ENCODE data around the gene SPIN1. TPM values are rescaled to one million over a fixed set of nuclear protein-coding genes. Genes with fewer than 3 reads are reported as not detected.
A peak's percentile ranks its signal among the peaks of the same experiment; 100 is the strongest.

The SPIN1 gene
- total and polyA plus RNA-seq, 8 donors: 17.8 to 53.4 (median 28.8) TPM

DNA sequence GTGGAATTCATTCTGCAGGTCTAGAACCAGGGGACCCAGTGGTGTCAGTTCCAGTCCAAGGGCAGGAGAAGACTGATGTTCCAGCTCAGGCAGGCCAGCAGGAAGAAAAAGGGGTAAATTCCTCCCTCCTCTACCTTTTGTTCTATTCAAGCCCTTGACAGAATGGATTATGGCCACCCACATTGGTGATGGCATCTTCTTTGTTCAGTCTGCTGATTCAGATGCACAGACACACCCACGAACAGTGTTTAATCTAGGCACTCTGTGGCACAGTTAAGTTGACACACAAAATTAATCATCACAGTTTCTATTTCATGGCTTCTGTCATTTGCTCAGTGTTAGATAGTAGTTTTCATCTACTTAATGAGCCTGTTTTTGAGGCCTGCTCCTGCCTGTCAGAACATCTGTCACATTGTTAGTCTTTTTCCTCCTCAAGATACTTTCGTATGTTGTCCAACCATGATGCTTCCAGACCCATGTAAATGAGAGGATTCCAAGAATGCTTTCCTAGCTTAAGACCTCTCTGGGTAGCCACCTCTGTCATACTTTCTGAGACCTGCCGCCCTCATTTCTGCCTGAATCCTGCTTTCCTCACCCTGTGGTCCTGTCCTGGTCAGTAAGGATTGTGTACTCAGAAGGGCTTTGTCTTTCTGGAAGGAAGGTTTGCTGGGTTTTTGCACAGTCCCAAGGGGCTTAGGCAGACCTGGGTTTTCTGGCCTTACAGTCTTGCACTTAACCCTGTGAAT, 72.5 kb downstream of the SPIN1 start:
- Histone ChIP-seq H3K36me3 (peaks cover 0 to 2% (median 0%) of the 10 kb centered on the region in 3 donors), H3K9me3 (no peaks in the 10 kb centered on the region), H3K4me3 (no peak overlapping the region), H3K27me3 (no peaks in the 10 kb centered on the region), H3K4me1 (peaks cover 0 to 9% (median 5%) of the 10 kb centered on the region in 3 donors), H3K27ac (no peak overlapping the region)
- FAIRE-seq (no peak), DNase-seq (no peak), ATAC-seq (peak in 2 of 4 donors; percentile 19 to 37)
- TF ChIP-seq, protein P1, sequence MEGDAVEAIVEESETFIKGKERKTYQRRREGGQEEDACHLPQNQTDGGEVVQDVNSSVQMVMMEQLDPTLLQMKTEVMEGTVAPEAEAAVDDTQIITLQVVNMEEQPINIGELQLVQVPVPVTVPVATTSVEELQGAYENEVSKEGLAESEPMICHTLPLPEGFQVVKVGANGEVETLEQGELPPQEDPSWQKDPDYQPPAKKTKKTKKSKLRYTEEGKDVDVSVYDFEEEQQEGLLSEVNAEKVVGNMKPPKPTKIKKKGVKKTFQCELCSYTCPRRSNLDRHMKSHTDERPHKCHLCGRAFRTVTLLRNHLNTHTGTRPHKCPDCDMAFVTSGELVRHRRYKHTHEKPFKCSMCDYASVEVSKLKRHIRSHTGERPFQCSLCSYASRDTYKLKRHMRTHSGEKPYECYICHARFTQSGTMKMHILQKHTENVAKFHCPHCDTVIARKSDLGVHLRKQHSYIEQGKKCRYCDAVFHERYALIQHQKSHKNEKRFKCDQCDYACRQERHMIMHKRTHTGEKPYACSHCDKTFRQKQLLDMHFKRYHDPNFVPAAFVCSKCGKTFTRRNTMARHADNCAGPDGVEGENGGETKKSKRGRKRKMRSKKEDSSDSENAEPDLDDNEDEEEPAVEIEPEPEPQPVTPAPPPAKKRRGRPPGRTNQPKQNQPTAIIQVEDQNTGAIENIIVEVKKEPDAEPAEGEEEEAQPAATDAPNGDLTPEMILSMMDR (IDR thresholded peaks at IDR 0.05): no peak
- intact Hi-C loops (cut with DNase I): no loop called here
- WGBS, 2 donors: 83 to 87% methylated on average over 3 of the region's 3 CpGs

DNA sequence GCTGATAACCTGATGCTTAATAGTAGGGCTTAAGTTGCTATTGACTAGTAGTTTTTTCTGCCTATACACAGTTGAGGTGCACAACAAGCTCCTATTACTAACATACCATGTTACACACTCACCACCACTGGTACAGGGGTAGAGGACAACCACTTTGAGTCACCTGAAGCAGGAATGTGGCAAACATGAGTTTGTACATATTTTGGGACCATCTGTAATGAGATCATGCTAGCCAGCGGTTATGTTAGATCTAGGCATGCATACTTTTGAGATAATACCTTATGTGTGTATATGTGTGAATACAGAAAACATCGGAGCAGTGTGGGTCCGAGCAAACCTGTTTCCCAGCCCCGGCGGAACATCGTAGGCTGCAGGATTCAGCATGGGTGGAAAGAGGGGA, 73.9 kb downstream of the SPIN1 start:
- H3K27me3 ChIP-seq: no peaks in the 10 kb centered on the region
- peaks cover 0 to 2% (median 0%) of the 10 kb centered on the region in 3 donors for H3K36me3 ChIP-seq
- 96 to 98% methylated on average over 6 of the region's 6 CpGs for WGBS, 2 donors
- no peak overlapping the region for H3K4me3 ChIP-seq
- H3K4me1 ChIP-seq: peaks cover 0 to 9% (median 5%) of the 10 kb centered on the region in 3 donors
- TF ChIP-seq, protein P1 (IDR thresholded peaks at IDR 0.05): no peak
- intact Hi-C loops (cut with DNase I): no loop called here
- DNase-seq (no peak), FAIRE-seq (no peak), ATAC-seq (no peak)
- no peak overlapping the region for H3K27ac ChIP-seq
- no peaks in the 10 kb centered on the region for H3K9me3 ChIP-seq

DNA sequence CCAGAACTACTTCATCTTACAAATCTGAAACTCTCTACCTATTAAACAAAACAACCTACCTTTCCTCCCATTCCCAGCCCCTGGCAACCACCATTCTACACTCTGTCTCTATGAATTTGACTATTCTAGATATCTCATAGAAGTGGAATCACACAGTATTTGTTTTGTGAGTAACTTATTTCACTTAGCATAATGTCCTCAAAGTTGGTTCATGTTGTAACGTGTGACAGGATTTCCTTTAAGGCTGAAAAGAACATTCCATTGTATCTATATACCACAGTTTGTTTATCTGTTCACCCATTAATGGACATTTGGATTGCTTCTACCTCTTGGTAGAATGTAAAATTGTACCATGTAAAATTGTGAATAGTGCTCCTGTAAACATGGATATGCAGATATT, 76.6 kb downstream of the SPIN1 start:
- 85 to 86% methylated on average over 1 of the region's 1 CpG for WGBS, 2 donors
- H3K27ac ChIP-seq: no peak overlapping the region
- TF ChIP-seq, protein P1 (IDR thresholded peaks at IDR 0.05): no peak
- H3K4me1 ChIP-seq: peaks cover 0 to 9% (median 5%) of the 10 kb centered on the region in 3 donors
- no peaks in the 10 kb centered on the region for H3K36me3 ChIP-seq
- FAIRE-seq: no peak
- intact Hi-C loops (cut with DNase I): no loop called here
- no peak for ATAC-seq
- no peak for DNase-seq
- H3K4me3 ChIP-seq: no peak overlapping the region
- H3K9me3 ChIP-seq: no peaks in the 10 kb centered on the region
- no peaks in the 10 kb centered on the region for H3K27me3 ChIP-seq

DNA sequence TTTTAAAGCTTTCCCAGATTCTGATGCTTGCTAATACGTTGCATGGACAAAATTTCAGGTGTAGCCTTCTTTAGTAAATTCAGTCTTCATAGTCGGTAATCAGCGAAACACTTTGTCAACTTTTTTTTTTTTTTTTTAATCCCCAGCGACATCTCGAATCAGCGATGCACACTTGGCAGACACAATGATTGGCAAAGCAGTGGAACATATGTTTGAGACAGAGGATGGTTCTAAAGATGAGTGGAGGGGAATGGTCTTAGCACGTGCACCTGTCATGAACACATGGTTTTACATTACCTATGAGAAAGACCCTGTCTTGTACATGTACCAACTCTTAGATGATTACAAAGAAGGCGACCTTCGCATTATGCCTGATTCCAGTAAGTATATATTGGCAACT, 80.0 kb downstream of the SPIN1 start:
- Histone ChIP-seq H3K27me3 (no peaks in the 10 kb centered on the region), H3K4me3 (no peak overlapping the region), H3K36me3 (no peaks in the 10 kb centered on the region), H3K4me1 (no peaks in the 10 kb centered on the region), H3K27ac (no peak overlapping the region), H3K9me3 (no peaks in the 10 kb centered on the region)
- DNase-seq (no peak), FAIRE-seq (no peak), ATAC-seq (no peak)
- 97 to 98% methylated on average over 9 of the region's 9 CpGs for WGBS, 2 donors
- intact Hi-C loops (cut with DNase I): no loop called here
- TF ChIP-seq, protein P1 (IDR thresholded peaks at IDR 0.05): no peak
